ENCODE results near the gene GLT1D1. TPM values are rescaled to one million over a fixed set of nuclear protein-coding genes. Genes with fewer than 3 reads are reported as not detected.
"Not testable (repeated sequence)": the region's sequence is repeated elsewhere in the genome, so short reads cannot be mapped to it uniquely, and the experiment has no call there.

The GLT1D1 gene
- total RNA-seq, 1 experiment from 2014 or later = not detected

DNA sequence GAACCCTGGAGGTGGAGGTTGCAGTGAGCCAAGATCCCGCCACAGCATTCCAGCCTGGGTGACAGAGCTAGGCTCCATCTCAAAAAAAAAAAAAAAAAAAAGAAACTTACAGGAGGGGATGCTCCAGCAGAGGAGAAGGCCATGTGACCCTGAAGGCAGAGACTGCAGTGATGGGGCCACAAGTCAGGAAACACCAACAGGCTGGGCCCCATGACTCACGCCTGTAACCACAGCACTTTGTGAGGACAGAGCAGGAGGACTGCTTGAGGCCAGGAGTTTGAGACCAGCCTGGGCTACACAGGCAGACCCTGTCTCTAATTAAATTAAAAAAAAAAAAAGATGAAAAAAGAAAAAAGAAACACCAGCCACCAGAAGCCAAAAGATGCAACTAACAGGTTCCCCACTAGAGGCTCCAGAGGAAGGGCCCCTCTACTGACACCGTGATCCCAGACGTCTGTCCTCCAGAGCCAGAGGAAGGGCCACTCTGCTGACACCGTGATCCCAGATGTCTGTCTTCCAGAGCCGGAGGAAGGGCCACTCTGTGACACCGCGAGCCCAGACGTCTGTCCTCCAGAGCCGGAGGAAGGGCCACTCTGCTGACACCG is 9.1 kb upstream of the GLT1D1 start:
- Histone ChIP-seq H2AFZ (ENCODE audit: low read length) (no peak overlapping the region), H3K9ac (ENCODE audit: low read length) (no peak overlapping the region), H3K4me2 (ENCODE audit: low read length) (no peak overlapping the region), H3K4me3 (ENCODE audit: low read length) (no peak overlapping the region), H3F3A (ENCODE audit: low read length, unreplicated experiment) (no peaks in the 10 kb centered on the region), H3K4me1 (ENCODE audit: insufficient read depth, low read length) (no peaks in the 10 kb centered on the region), H3K9me3 (ENCODE audit: low read length) (no peaks in the 10 kb centered on the region), H3K27me3 (ENCODE audit: low read length) (peaks cover 36% of the 10 kb centered on the region), H3K27ac (ENCODE audit: low read length) (no peak overlapping the region), H3K36me3 (ENCODE audit: low read depth, low read length) (no peaks in the 10 kb centered on the region), H3K9me2 (replicated peaks; ENCODE audit: low read length) (no peaks in the 10 kb centered on the region), H4K20me1 (ENCODE audit: low read length) (no peaks in the 10 kb centered on the region), H3K79me2 (ENCODE audit: low read length) (no peaks in the 10 kb centered on the region)
- intact Hi-C loops (cut with micrococcal nuclease) = no loop called here
- BruUV-seq (replicated peaks) = no TSS peak
- ChIA-PET POLR2A (ENCODE audit: unreplicated experiment) (no interaction called here), CTCF (no interaction called here)
- TF ChIP-seq EZH2phosphoT487 (IDR thresholded peaks at IDR 0.05; ENCODE audit: borderline replicate concordance, low read length) (no peak), EZH2 (IDR thresholded peaks at IDR 0.05; ENCODE audit: low read length, unreplicated experiment) (no peak)
- TF ChIP-seq, protein P1, sequence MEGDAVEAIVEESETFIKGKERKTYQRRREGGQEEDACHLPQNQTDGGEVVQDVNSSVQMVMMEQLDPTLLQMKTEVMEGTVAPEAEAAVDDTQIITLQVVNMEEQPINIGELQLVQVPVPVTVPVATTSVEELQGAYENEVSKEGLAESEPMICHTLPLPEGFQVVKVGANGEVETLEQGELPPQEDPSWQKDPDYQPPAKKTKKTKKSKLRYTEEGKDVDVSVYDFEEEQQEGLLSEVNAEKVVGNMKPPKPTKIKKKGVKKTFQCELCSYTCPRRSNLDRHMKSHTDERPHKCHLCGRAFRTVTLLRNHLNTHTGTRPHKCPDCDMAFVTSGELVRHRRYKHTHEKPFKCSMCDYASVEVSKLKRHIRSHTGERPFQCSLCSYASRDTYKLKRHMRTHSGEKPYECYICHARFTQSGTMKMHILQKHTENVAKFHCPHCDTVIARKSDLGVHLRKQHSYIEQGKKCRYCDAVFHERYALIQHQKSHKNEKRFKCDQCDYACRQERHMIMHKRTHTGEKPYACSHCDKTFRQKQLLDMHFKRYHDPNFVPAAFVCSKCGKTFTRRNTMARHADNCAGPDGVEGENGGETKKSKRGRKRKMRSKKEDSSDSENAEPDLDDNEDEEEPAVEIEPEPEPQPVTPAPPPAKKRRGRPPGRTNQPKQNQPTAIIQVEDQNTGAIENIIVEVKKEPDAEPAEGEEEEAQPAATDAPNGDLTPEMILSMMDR (conservative IDR thresholded peaks at IDR 0.05; ENCODE audit: low read depth, low read length) = no peak
- DNase-seq = no peak
- no peak for ATAC-seq

DNA sequence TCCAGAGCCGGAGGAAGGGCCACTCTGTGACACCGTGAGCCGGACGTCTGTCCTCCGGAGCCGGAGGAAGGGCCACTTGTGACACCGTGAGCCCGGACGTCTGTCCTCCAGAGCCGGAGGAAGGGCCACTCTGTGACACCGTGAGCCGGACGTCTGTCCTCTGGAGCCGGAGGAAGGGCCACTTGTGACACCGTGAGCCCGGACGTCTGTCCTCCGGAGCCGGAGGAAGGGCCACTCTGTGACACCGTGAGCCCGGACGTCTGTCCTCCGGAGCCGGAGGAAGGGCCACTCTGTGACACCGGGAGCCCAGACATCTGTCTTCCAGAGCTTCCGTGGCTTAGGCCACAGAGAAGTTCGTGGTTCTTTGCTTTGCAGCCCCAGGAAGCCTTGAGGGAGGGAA is 6.6 kb upstream of the GLT1D1 start:
- H3K4me1 ChIP-seq (ENCODE audit: insufficient read depth, low read length); CTCF ChIA-PET; H3K4me2 ChIP-seq (ENCODE audit: low read length); H3K9ac ChIP-seq (ENCODE audit: low read length); H3F3A ChIP-seq (ENCODE audit: low read length, unreplicated experiment); H3K9me3 ChIP-seq (ENCODE audit: low read length); H4K20me1 ChIP-seq (ENCODE audit: low read length); ATAC-seq; intact Hi-C loops (cut with micrococcal nuclease); H2AFZ ChIP-seq (ENCODE audit: low read length); H3K79me2 ChIP-seq (ENCODE audit: low read length); DNase-seq; POLR2A ChIA-PET (ENCODE audit: unreplicated experiment); H3K27ac ChIP-seq (ENCODE audit: low read length); H3K36me3 ChIP-seq (ENCODE audit: low read depth, low read length); H3K4me3 ChIP-seq (ENCODE audit: low read length); H3K9me2 ChIP-seq (replicated peaks; ENCODE audit: low read length); BruUV-seq (replicated peaks): not testable (repeated sequence)
- peaks cover 18% of the 10 kb centered on the region for H3K27me3 ChIP-seq (ENCODE audit: low read length)

DNA sequence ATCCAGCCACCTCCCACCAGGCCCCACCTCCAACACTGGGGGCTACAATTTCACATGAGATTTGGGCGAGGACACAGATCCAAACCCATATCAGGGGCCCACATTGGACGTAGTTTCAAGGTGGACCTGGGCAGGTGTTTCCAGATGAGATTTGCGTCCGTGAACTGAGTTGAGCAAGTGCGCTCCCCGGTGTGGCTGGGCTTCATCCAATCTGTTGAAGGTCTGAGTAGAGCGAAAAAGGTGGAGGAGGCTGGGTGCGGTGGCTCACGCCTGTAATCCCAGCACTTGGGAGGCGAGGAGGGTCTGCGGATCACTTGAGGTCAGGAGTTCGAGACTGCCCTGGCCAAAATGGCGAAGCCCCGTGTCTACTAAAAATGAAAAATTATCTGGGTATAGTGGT is 4.9 kb upstream of the GLT1D1 start:
- Histone ChIP-seq H3K36me3 (ENCODE audit: low read depth, low read length) (no peaks in the 10 kb centered on the region), H3K4me2 (ENCODE audit: low read length) (no peak overlapping the region), H3K9ac (ENCODE audit: low read length) (no peak overlapping the region), H4K20me1 (ENCODE audit: low read length) (no peaks in the 10 kb centered on the region), H3K79me2 (ENCODE audit: low read length) (no peaks in the 10 kb centered on the region), H3K27ac (ENCODE audit: low read length) (no peak overlapping the region), H3K4me1 (ENCODE audit: insufficient read depth, low read length) (no peaks in the 10 kb centered on the region), H3K27me3 (ENCODE audit: low read length) (peaks cover 20% of the 10 kb centered on the region), H3K9me2 (replicated peaks; ENCODE audit: low read length) (no peaks in the 10 kb centered on the region), H3F3A (ENCODE audit: low read length, unreplicated experiment) (no peaks in the 10 kb centered on the region), H2AFZ (ENCODE audit: low read length) (no peak overlapping the region), H3K4me3 (ENCODE audit: low read length) (no peak overlapping the region), H3K9me3 (ENCODE audit: low read length) (no peaks in the 10 kb centered on the region)
- DNase-seq (no peak), ATAC-seq (no peak)
- POLR2A ChIA-PET (ENCODE audit: unreplicated experiment) = no interaction called here
- intact Hi-C loops (cut with micrococcal nuclease) = no loop called here
- CTCF ChIA-PET = no interaction called here
- BruUV-seq (replicated peaks) = no TSS peak
- no peak for TF ChIP-seq EZH2 (IDR thresholded peaks at IDR 0.05; ENCODE audit: low read length, unreplicated experiment)
- no peak for TF ChIP-seq EZH2phosphoT487 (IDR thresholded peaks at IDR 0.05; ENCODE audit: borderline replicate concordance, low read length)
- TF ChIP-seq, protein P1 (conservative IDR thresholded peaks at IDR 0.05; ENCODE audit: low read depth, low read length) = no peak

DNA sequence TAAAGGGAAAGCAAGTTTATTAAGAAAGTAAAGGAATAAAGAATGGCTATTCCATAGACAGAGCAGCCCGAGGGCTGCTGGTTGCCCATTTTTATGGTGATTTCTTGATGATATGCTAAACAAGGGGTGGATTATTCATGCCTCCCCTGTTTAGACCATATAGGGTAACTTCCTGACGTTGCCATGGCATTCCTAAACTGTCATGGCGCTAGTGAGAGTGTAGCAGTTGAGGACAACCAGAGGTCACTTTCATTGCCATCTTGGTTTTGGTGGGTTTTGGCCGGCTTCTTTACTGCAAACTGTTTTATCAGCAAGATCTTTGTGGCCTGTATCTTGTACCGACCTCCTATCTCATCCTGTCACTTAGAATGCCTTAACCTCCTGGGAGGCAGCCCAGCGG is 3.5 kb upstream of the GLT1D1 start:
- H3K4me1 ChIP-seq (ENCODE audit: insufficient read depth, low read length); H3K27ac ChIP-seq (ENCODE audit: low read length); BruUV-seq (replicated peaks); H3K79me2 ChIP-seq (ENCODE audit: low read length); H3K9ac ChIP-seq (ENCODE audit: low read length); H3K36me3 ChIP-seq (ENCODE audit: low read depth, low read length); H4K20me1 ChIP-seq (ENCODE audit: low read length); H3K4me2 ChIP-seq (ENCODE audit: low read length); H3K9me2 ChIP-seq (replicated peaks; ENCODE audit: low read length); H2AFZ ChIP-seq (ENCODE audit: low read length); POLR2A ChIA-PET (ENCODE audit: unreplicated experiment); H3K4me3 ChIP-seq (ENCODE audit: low read length); H3K9me3 ChIP-seq (ENCODE audit: low read length); ATAC-seq; CTCF ChIA-PET; intact Hi-C loops (cut with micrococcal nuclease); DNase-seq; H3F3A ChIP-seq (ENCODE audit: low read length, unreplicated experiment): not testable (repeated sequence)
- peaks cover 29% of the 10 kb centered on the region for H3K27me3 ChIP-seq (ENCODE audit: low read length)

Measured in PC-3 (cell line).